Inflammatory macrophage treated with lipopolysaccharide for 1 hour (primary cell): ENCODE data around the gene SEC24C.
"Not testable (repeated sequence)": the region's sequence is repeated elsewhere in the genome, so short reads cannot be mapped to it uniquely, and the experiment has no call there.

Experiments used
- DNase-seq, 2 donors: peaks; one replicate each; pipeline ENCODE4 v3.0.0-alpha.2; 2020 to 2022

The SEC24C gene

GRCh38 chr10:73743905-73744663, at the start of gene SEC24C:
SEC24C (plus strand) TSS chr10:73744372; CDS start chr10:73746833, 2,461 bp downstream.
- DNase-seq = peak; percentile 92 to 98

GRCh38 chr10:73695302-73695701, 48.9 kb upstream of the SEC24C start:
- DNase-seq = not testable (repeated sequence)

GRCh38 chr10:73697675-73698159, 46.5 kb upstream of the SEC24C start, which contains the start of gene AGAP5:
AGAP5 (minus strand) TSS chr10:73698109; CDS start chr10:73697755, 354 bp downstream.
- DNase-seq = not testable (repeated sequence)

- DNase-seq = not testable (repeated sequence)
Measured at GRCh38 chr10:73698819-73699218, 45.4 kb upstream of the SEC24C start.

- not testable (repeated sequence) for DNase-seq
Measured at GRCh38 chr10:73703924-73704323, 40.2 kb upstream of the SEC24C start.

- not testable (repeated sequence) for DNase-seq
Measured at GRCh38 chr10:73705506-73706072, 38.6 kb upstream of the SEC24C start.

GRCh38 chr10:73706488-73706887, 37.7 kb upstream of the SEC24C start:
- DNase-seq = not testable (repeated sequence)

- DNase-seq = not testable (repeated sequence)
Measured at GRCh38 chr10:73707628-73708027, 36.5 kb upstream of the SEC24C start.

GRCh38 chr10:73708122-73708521, 36.0 kb upstream of the SEC24C start:
- not testable (repeated sequence) for DNase-seq

GRCh38 chr10:73711683-73712082, 32.5 kb upstream of the SEC24C start:
- not testable (repeated sequence) for DNase-seq

GRCh38 chr10:73713912-73714311, 30.3 kb upstream of the SEC24C start:
- DNase-seq = not testable (repeated sequence)

GRCh38 chr10:73714483-73714882, 29.7 kb upstream of the SEC24C start:
- not testable (repeated sequence) for DNase-seq

- DNase-seq = not testable (repeated sequence)
Measured at GRCh38 chr10:73715179-73716156, 28.7 kb upstream of the SEC24C start.

- no peak for DNase-seq
Measured at GRCh38 chr10:73716251-73716650, 27.9 kb upstream of the SEC24C start.

- peak; percentile 74 to 80 for DNase-seq
Measured at GRCh38 chr10:73717556-73717955, 26.6 kb upstream of the SEC24C start.

GRCh38 chr10:73720561-73720960, 23.6 kb upstream of the SEC24C start:
- DNase-seq = peak; percentile 48 to 81

- DNase-seq = no peak
Measured at GRCh38 chr10:73723516-73723915, 20.7 kb upstream of the SEC24C start.

- DNase-seq = peak in 1 of 2 donors; percentile 43
Measured at GRCh38 chr10:73729781-73730152, 14.4 kb upstream of the SEC24C start.

- DNase-seq = peak; percentile 84 to 97
Measured at GRCh38 chr10:73730153-73730906, 13.8 kb upstream of the SEC24C start.

- no peak for DNase-seq
Measured at GRCh38 chr10:73731588-73732375, 12.4 kb upstream of the SEC24C start.

- no peak for DNase-seq
Measured at GRCh38 chr10:73732426-73732825, 11.7 kb upstream of the SEC24C start.
